Calu3 (cell line): Measurements from ENCODE around the gene PTPRE. TPM values are rescaled to one million over a fixed set of nuclear protein-coding genes. Genes with fewer than 3 reads are reported as not detected.

Experiments used
- BruUV-seq: library from RNA; stranded (reverse); fragments of 400-500 nt; replicated peaks from 2 replicates; lab custom pipeline; 2021; lab: Mats Ljungman, UMichigan
- CTCF ChIA-PET: fragments of 300-600 bp; sonication (Branson Sonifier 250); formaldehyde crosslinking; loops from one replicate; lab custom pipeline; 2022; ENCODE audit warnings: antibody characterized with exemption; lab: Charles Lee
- DNase-seq: peaks from one replicate; pipeline ENCODE4 v3.0.0; 2022
- H3K27ac Mint-ChIP-seq: one replicate; pipeline ENCODE4 v1.8.0; 2022; ENCODE audit warnings: mixed read lengths; ENCODE audit not compliant: unreplicated experiment
- H3K27me3 Mint-ChIP-seq: one replicate; pipeline ENCODE4 v1.8.0; 2022; ENCODE audit warnings: mixed read lengths; ENCODE audit not compliant: unreplicated experiment
- H3K36me3 Mint-ChIP-seq: one replicate; pipeline ENCODE4 v1.8.0; 2022; ENCODE audit warnings: mild to moderate bottlenecking, moderate library complexity, mixed read lengths; ENCODE audit not compliant: insufficient read depth, unreplicated experiment
- H3K4me1 Mint-ChIP-seq: one replicate; pipeline ENCODE4 v1.8.0; 2022; ENCODE audit warnings: mild to moderate bottlenecking, low read depth, mixed read lengths; ENCODE audit not compliant: unreplicated experiment
- H3K4me3 Mint-ChIP-seq: one replicate; pipeline ENCODE4 v1.8.0; 2022; ENCODE audit warnings: mild to moderate bottlenecking, low read depth, moderate library complexity, mixed read lengths; ENCODE audit not compliant: unreplicated experiment
- H3K9me3 Mint-ChIP-seq: one replicate; pipeline ENCODE4 v1.8.0; 2022; ENCODE audit warnings: low read depth, mixed read lengths; ENCODE audit not compliant: unreplicated experiment
- CTCF ChIP-seq: fragments of 200-600 bp; IDR thresholded peaks from one replicate; pipeline ENCODE4 v1.8.0; 2022; ENCODE audit warnings: antibody characterized with exemption; ENCODE audit not compliant: unreplicated experiment
- intact Hi-C: fragments of 100-400 bp; cut with micrococcal nuclease; formaldehyde crosslinking; loops from one replicate; pipeline ENCODE4 v1.10.0; 2022; ENCODE audit not compliant: unreplicated experiment
- total RNA-seq: library from RNA; stranded (reverse); gene quantifications from 2 replicates; pipeline ENCODE4 v1.2.3, GENCODE V29; 2022

Gene PTPRE
- total RNA-seq, 1 experiment from 2014 or later, result 7.6 TPM

- intact Hi-C loops, result no loop called here
- peaks cover 14% of the 10 kb centered on the region for H3K36me3 Mint-ChIP-seq
- H3K27ac Mint-ChIP-seq, result no peak overlapping the region
- CTCF ChIA-PET, result no interaction called here
- H3K27me3 Mint-ChIP-seq, result no peaks in the 10 kb centered on the region
- DNase-seq, result no peak
- no peak for TF ChIP-seq CTCF
- H3K4me1 Mint-ChIP-seq, result no peaks in the 10 kb centered on the region
- no TSS peak for BruUV-seq
- H3K4me3 Mint-ChIP-seq, result no peak overlapping the region
- H3K9me3 Mint-ChIP-seq, result no peaks in the 10 kb centered on the region
Measured at GRCh38 chr10:127933271-127933670, 26.4 kb downstream of the PTPRE start.

- no peak overlapping the region for H3K27ac Mint-ChIP-seq
- H3K27me3 Mint-ChIP-seq, result no peaks in the 10 kb centered on the region
- CTCF ChIA-PET, result no interaction called here
- DNase-seq, result no peak
- TF ChIP-seq CTCF, result no peak
- no peak overlapping the region for H3K4me3 Mint-ChIP-seq
- no TSS peak for BruUV-seq
- H3K36me3 Mint-ChIP-seq, result peaks cover 14% of the 10 kb centered on the region
- no peaks in the 10 kb centered on the region for H3K9me3 Mint-ChIP-seq
- H3K4me1 Mint-ChIP-seq, result no peaks in the 10 kb centered on the region
- intact Hi-C loops, result no loop called here
Measured at GRCh38 chr10:127934383-127934782, 27.5 kb downstream of the PTPRE start.

- Mint-ChIP-seq H3K27ac (no peak overlapping the region), H3K4me1 (no peaks in the 10 kb centered on the region), H3K4me3 (no peak overlapping the region), H3K9me3 (no peaks in the 10 kb centered on the region), H3K27me3 (no peaks in the 10 kb centered on the region), H3K36me3 (peaks cover 14% of the 10 kb centered on the region)
- DNase-seq, result no peak
- CTCF ChIA-PET, result no interaction called here
- no peak for TF ChIP-seq CTCF
- BruUV-seq, result no TSS peak
- intact Hi-C loops, result no loop called here
Measured at GRCh38 chr10:127935071-127935561, 28.2 kb downstream of the PTPRE start.

- BruUV-seq, result no TSS peak
- Mint-ChIP-seq H3K36me3 (peaks cover 14% of the 10 kb centered on the region), H3K4me3 (no peak overlapping the region), H3K27me3 (no peaks in the 10 kb centered on the region), H3K27ac (no peak overlapping the region), H3K9me3 (no peaks in the 10 kb centered on the region), H3K4me1 (no peaks in the 10 kb centered on the region)
- DNase-seq, result no peak
- intact Hi-C loops, result no loop called here
- CTCF ChIA-PET, result no interaction called here
- TF ChIP-seq CTCF, result no peak
Measured at GRCh38 chr10:127937069-127937468, 30.2 kb downstream of the PTPRE start.
